DOHH2 (cell line): ENCODE measurements around the gene IL32.

Experiments used
- H3F3A ChIP-seq: fragments of 200-600 bp; sonication (generic), shearing (Covaris generic); 2 replicates; pipeline ENCODE4 v1.6.0; 2016; ENCODE audit warnings: antibody characterized with exemption, mild to moderate bottlenecking; ENCODE audit not compliant: control insufficient read depth, insufficient read depth
- H3K27ac ChIP-seq: fragments of 200-600 bp; sonication (generic); 2 replicates; pipeline ENCODE4 v1.5.1; 2014; ENCODE audit warnings: low read depth, mild to moderate bottlenecking, low read length, moderate library complexity
- H3K27me3 ChIP-seq: fragments of 200-600 bp; sonication (generic); 2 replicates; pipeline ENCODE4 v1.6.1; 2014; ENCODE audit warnings: mild to moderate bottlenecking, low read length, mixed read lengths; ENCODE audit not compliant: control insufficient read depth
- H3K36me3 ChIP-seq: fragments of 200-600 bp; sonication (generic); 2 replicates; pipeline ENCODE4 v1.6.1; 2014; ENCODE audit warnings: mild to moderate bottlenecking, low read length, moderate library complexity, mixed read lengths; ENCODE audit not compliant: control insufficient read depth
- H3K4me1 ChIP-seq: fragments of 200-600 bp; sonication (generic); 2 replicates; pipeline ENCODE4 v1.6.1; 2014; ENCODE audit warnings: mild to moderate bottlenecking, low read length, mixed read lengths; ENCODE audit not compliant: control insufficient read depth
- H3K4me2 ChIP-seq: fragments of 200-600 bp; sonication (generic); 2 replicates; pipeline ENCODE4 v1.6.0; 2014; ENCODE audit warnings: mild to moderate bottlenecking, low read length, moderate library complexity
- H3K4me3 ChIP-seq: fragments of 200-600 bp; sonication (generic); 2 replicates; pipeline ENCODE4 v1.5.1; 2014; ENCODE audit warnings: mild to moderate bottlenecking, low read length, mixed read lengths
- H3K79me2 ChIP-seq: fragments of 200-600 bp; sonication (generic); 2 replicates; pipeline ENCODE4 v1.6.1; 2014; ENCODE audit warnings: mild to moderate bottlenecking, low read length, mixed read lengths; ENCODE audit not compliant: control insufficient read depth
- H3K9me2 ChIP-seq: fragments of 200-600 bp; sonication (generic); replicated peaks from 2 replicates; pipeline ENCODE4 v1.6.1; 2014; ENCODE audit warnings: mild to moderate bottlenecking, low read length, mixed read lengths; ENCODE audit not compliant: control insufficient read depth
- H3K9me3 ChIP-seq: fragments of 200-600 bp; sonication (generic); 2 replicates; pipeline ENCODE4 v1.6.1; 2014; ENCODE audit warnings: antibody characterized with exemption, low read length, mixed read lengths; ENCODE audit not compliant: control insufficient read depth, insufficient read depth
- H4K20me1 ChIP-seq: fragments of 200-600 bp; sonication (generic); 2 replicates; pipeline ENCODE4 v1.6.0; 2014; ENCODE audit warnings: low read depth, mild to moderate bottlenecking, antibody characterized with exemption, low read length, moderate library complexity; ENCODE audit not compliant: control insufficient read depth, insufficient read depth
- EZH2phosphoT487 ChIP-seq: fragments of 200-600 bp; sonication (generic); IDR thresholded peaks from 2 replicates; pipeline ENCODE4 v1.6.1; 2017; ENCODE audit warnings: borderline replicate concordance, mild to moderate bottlenecking, antibody characterized with exemption, low read length, moderate library complexity, mixed read lengths
- TF ChIP-seq, protein P1 (sequence below): fragments of 200-600 bp; sonication (generic); IDR thresholded peaks from one replicate; pipeline ENCODE4 v1.5.1; 2014; ENCODE audit warnings: antibody characterized with exemption, mild to moderate bottlenecking, low read depth, low read length; ENCODE audit not compliant: poor library complexity, severe bottlenecking

The IL32 gene

DNA sequence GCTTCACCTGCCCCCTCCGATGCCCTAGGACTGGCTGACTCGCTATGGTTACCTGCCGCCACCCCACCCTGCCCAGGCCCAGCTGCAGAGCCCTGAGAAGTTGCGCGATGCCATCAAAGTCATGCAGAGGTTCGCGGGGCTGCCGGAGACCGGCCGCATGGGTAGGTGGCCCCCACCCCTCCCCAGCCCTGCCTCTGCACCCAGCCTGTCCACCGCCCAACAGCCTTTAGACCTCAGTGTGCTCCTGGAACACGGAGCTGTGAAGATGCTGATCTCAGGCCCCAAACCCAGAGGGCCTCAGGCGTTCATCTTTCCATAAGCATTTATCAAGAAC, 18.1 kb upstream of the IL32 start:
- no peaks in the 10 kb centered on the region for H3K9me2 ChIP-seq

DNA sequence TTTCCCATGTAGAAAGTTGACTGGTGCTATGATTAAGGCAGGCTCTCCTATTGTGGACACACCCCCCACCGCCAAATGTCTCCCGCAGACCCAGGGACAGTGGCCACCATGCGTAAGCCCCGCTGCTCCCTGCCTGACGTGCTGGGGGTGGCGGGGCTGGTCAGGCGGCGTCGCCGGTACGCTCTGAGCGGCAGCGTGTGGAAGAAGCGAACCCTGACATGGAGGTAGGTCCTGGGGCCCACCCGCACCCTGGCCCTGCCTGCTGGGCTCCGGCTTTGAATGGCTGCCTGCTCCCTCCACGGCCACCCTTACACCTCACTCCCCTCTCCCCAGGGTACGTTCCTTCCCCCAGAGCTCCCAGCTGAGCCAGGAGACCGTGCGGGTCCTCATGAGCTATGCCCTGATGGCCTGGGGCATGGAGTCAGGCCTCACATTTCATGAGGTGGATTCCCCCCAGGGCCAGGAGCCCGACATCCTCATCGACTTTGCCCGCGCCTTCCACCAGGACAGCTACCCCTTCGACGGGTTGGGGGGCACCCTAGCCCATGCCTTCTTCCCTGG, 15.4 kb upstream of the IL32 start:
- H3K27me3 ChIP-seq: peaks cover 22% of the 10 kb centered on the region
- no peaks in the 10 kb centered on the region for H3K9me2 ChIP-seq
- no peak for TF ChIP-seq EZH2phosphoT487
- TF ChIP-seq, protein P1, sequence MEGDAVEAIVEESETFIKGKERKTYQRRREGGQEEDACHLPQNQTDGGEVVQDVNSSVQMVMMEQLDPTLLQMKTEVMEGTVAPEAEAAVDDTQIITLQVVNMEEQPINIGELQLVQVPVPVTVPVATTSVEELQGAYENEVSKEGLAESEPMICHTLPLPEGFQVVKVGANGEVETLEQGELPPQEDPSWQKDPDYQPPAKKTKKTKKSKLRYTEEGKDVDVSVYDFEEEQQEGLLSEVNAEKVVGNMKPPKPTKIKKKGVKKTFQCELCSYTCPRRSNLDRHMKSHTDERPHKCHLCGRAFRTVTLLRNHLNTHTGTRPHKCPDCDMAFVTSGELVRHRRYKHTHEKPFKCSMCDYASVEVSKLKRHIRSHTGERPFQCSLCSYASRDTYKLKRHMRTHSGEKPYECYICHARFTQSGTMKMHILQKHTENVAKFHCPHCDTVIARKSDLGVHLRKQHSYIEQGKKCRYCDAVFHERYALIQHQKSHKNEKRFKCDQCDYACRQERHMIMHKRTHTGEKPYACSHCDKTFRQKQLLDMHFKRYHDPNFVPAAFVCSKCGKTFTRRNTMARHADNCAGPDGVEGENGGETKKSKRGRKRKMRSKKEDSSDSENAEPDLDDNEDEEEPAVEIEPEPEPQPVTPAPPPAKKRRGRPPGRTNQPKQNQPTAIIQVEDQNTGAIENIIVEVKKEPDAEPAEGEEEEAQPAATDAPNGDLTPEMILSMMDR: no peak
- peaks cover 42% of the 10 kb centered on the region for H3K4me1 ChIP-seq
- peak overlapping the region; percentile 7 for H3K27ac ChIP-seq
- 0 out of 2 replicates have a peak, but pooled peaks cover 6% of the 10 kb centered on the region for H3F3A ChIP-seq
- no peaks in the 10 kb centered on the region for H3K36me3 ChIP-seq
- peak overlapping the region; percentile 23 for H3K4me3 ChIP-seq
- H3K9me3 ChIP-seq: no peaks in the 10 kb centered on the region
- peak overlapping the region; percentile 59 for H3K4me2 ChIP-seq
- no peaks in the 10 kb centered on the region for H3K79me2 ChIP-seq
- H4K20me1 ChIP-seq: no peaks in the 10 kb centered on the region

More for the DNA sequence above, 18.1 kb upstream of the IL32 start:
- H3K27ac ChIP-seq: no peak overlapping the region
- peaks cover 12% of the 10 kb centered on the region; the same call in 1 of the 2 replicates for H3F3A ChIP-seq
- H3K4me3 ChIP-seq: no peak overlapping the region
- H3K4me1 ChIP-seq: peaks cover 41% of the 10 kb centered on the region
- no peaks in the 10 kb centered on the region for H3K9me3 ChIP-seq
- no peak overlapping the region for H3K4me2 ChIP-seq
- H3K79me2 ChIP-seq: no peaks in the 10 kb centered on the region
- H3K36me3 ChIP-seq: no peaks in the 10 kb centered on the region
- H4K20me1 ChIP-seq: no peaks in the 10 kb centered on the region
- TF ChIP-seq, protein P1: no peak
- TF ChIP-seq EZH2phosphoT487: no peak
- peaks cover 22% of the 10 kb centered on the region for H3K27me3 ChIP-seq

GRCh38 chr16:3050487-3050886, 15.0 kb upstream of the IL32 start:
- no peaks in the 10 kb centered on the region for H3K79me2 ChIP-seq
- H3K36me3 ChIP-seq: no peaks in the 10 kb centered on the region
- H3K4me3 ChIP-seq: peak overlapping the region; percentile 23
- 0 out of 2 replicates have a peak, but pooled peaks cover 8% of the 10 kb centered on the region for H3F3A ChIP-seq
- peak overlapping the region; percentile 7 for H3K27ac ChIP-seq
- no peaks in the 10 kb centered on the region for H3K9me2 ChIP-seq
- no peaks in the 10 kb centered on the region for H3K9me3 ChIP-seq
- peak overlapping the region; percentile 59 for H3K4me2 ChIP-seq
- H4K20me1 ChIP-seq: no peaks in the 10 kb centered on the region
- peaks cover 43% of the 10 kb centered on the region for H3K4me1 ChIP-seq
- TF ChIP-seq EZH2phosphoT487: no peak
- TF ChIP-seq, protein P1: no peak
- H3K27me3 ChIP-seq: peaks cover 20% of the 10 kb centered on the region
